Stomach (tissue), 4 donors: ENCODE data around the gene OTX1.

Source experiments
- POLR2A ChIP-seq, 4 donors: fragments of 450-650 bp; IDR thresholded peaks; one replicate each; pipeline ENCODE4 v1.6.1; 2016; ENCODE audit warnings: antibody characterized with exemption in 4 of 4, control low read depth in 2 of 4, mild to moderate bottlenecking in 1 of 4, moderate library complexity in 1 of 4
- TF ChIP-seq, protein P1 (sequence below), 7 experiments: fragments of 450-650 bp in 4 of 7; fragments of 200-600 bp in 3 of 7; sonication (generic) in 3 of 7; IDR thresholded peaks; one replicate each; pipeline ENCODE4 v1.5.1; 2016 to 2019; ENCODE audit warnings: antibody characterized with exemption in 7 of 7, control low read depth in 2 of 7, mild to moderate bottlenecking in 1 of 7

- TF ChIP-seq, protein P1, sequence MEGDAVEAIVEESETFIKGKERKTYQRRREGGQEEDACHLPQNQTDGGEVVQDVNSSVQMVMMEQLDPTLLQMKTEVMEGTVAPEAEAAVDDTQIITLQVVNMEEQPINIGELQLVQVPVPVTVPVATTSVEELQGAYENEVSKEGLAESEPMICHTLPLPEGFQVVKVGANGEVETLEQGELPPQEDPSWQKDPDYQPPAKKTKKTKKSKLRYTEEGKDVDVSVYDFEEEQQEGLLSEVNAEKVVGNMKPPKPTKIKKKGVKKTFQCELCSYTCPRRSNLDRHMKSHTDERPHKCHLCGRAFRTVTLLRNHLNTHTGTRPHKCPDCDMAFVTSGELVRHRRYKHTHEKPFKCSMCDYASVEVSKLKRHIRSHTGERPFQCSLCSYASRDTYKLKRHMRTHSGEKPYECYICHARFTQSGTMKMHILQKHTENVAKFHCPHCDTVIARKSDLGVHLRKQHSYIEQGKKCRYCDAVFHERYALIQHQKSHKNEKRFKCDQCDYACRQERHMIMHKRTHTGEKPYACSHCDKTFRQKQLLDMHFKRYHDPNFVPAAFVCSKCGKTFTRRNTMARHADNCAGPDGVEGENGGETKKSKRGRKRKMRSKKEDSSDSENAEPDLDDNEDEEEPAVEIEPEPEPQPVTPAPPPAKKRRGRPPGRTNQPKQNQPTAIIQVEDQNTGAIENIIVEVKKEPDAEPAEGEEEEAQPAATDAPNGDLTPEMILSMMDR (IDR thresholded peaks at IDR 0.05) = no peak
- no peak for TF ChIP-seq POLR2A (IDR thresholded peaks at IDR 0.05)
Observed at GRCh38 chr2:63081404-63081803, 30.8 kb downstream of the OTX1 start.
